ENCODE results near the gene UGT8.

The UGT8 gene

GRCh38 chr4:114692958-114693357 is 94.4 kb downstream of the UGT8 start:
- no peak for DNase-seq

GRCh38 chr4:114694770-114695169 is 96.2 kb downstream of the UGT8 start:
- DNase-seq, result no peak

- no peak for DNase-seq
Observed at GRCh38 chr4:114698231-114698630, 99.6 kb downstream of the UGT8 start.

- DNase-seq, result no peak
Observed at GRCh38 chr4:114701491-114701890, 102.9 kb downstream of the UGT8 start.

GRCh38 chr4:114717432-114717831 is 118.8 kb downstream of the UGT8 start:
- DNase-seq, result no peak

GRCh38 chr4:114725066-114725465 is 126.5 kb downstream of the UGT8 start:
- DNase-seq, result no peak

- DNase-seq, result no peak
Observed at GRCh38 chr4:114727461-114727860, 128.9 kb downstream of the UGT8 start.
